Left lung (tissue), 10 donors: Measurements from ENCODE around the gene GPAM. TPM values are rescaled to one million over a fixed set of nuclear protein-coding genes. Genes with fewer than 3 reads are reported as not detected.

ENCODE experiments used
- ATAC-seq: fragments of 200-7000 bp; cut with Tn5 transposase; one replicate; pipeline ENCODE4 v1.9.1; 2020; ENCODE audit warnings: moderate library complexity
- DNase-seq, 4 donors: peaks; one replicate each; pipeline ENCODE4 v3.0.0-alpha.2; 2013 to 2020
- H3K27ac ChIP-seq, 2 donors: fragments of 200-600 bp; sonication (generic) in 1 of 2; one replicate each; pipeline versions ENCODE4 v1.5.0 to v1.8.0; 2020 to 2021
- H3K27me3 ChIP-seq, 2 donors: fragments of 200-600 bp; sonication (generic) in 1 of 2; one replicate each; pipeline versions ENCODE4 v1.5.0 to v1.8.0; 2020 to 2021
- H3K36me3 ChIP-seq, 2 donors: fragments of 200-600 bp; sonication (generic) in 1 of 2; one replicate each; pipeline versions ENCODE4 v1.5.0 to v1.8.0; 2020 to 2021
- H3K4me1 ChIP-seq, 2 donors: fragments of 200-600 bp; one replicate each; pipeline ENCODE4 v1.8.0; 2021
- H3K4me3 ChIP-seq, 2 donors: fragments of 200-600 bp; sonication (generic) in 1 of 2; one replicate each; pipeline versions ENCODE4 v1.5.0 to v1.8.0; 2020 to 2021; ENCODE audit warnings: mild to moderate bottlenecking in 1 of 2
- H3K9me3 ChIP-seq, 2 donors: fragments of 200-600 bp; sonication (generic) in 1 of 2; one replicate each; pipeline versions ENCODE4 v1.5.0 to v1.8.0; 2020 to 2021
- CTCF ChIP-seq, 2 donors: fragments of 200-600 bp; sonication (generic) in 1 of 2; IDR thresholded peaks; one replicate each; pipeline versions ENCODE4 v1.5.0 to v1.8.0; 2021; ENCODE audit warnings: antibody characterized with exemption in 2 of 2
- intact Hi-C, 2 donors: fragments of 100-400 bp; cut with DNase I; formaldehyde crosslinking; loops; one replicate each; pipeline versions ENCODE4 v1.11.2 to v1.14.2; 2022
- polyA plus RNA-seq, 6 donors: library from polyadenylated mRNA; unstranded; fragments of 120-200 nt; gene quantifications; one replicate each; pipeline ENCODE4 v1.2.1, GENCODE V29; 2013; ENCODE audit not compliant: insufficient read length in 6 of 6
- total RNA-seq, 2 donors: library from RNA; stranded (reverse); fragmentation: NEBNext Ultra II Directional; extraction: Animal tissue kit (Norgen Biotek cat#: 25700); gene quantifications; one replicate each; pipeline ENCODE4 v1.2.1, GENCODE V29; 2021
- donor health status: DM: no; HTN: yes; CAD: no.
- donor health status: DM: no; HTN: no; CAD: no.

Gene GPAM
- total and polyA plus RNA-seq, 8 donors = 11.2 to 19.0 (median 17.0) TPM

GRCh38 chr10:112143420-112143819 is 40.1 kb downstream of the GPAM start:
- intact Hi-C loops = no loop called here
- H3K4me1 ChIP-seq = peaks cover 0 to 5% of the 10 kb centered on the region in 2 donors
- no peak overlapping the region for H3K27ac ChIP-seq
- ATAC-seq = no peak
- H3K4me3 ChIP-seq = no peak overlapping the region
- no peak for DNase-seq
- no peaks in the 10 kb centered on the region for H3K27me3 ChIP-seq
- no peaks in the 10 kb centered on the region for H3K36me3 ChIP-seq
- no peaks in the 10 kb centered on the region for H3K9me3 ChIP-seq
- no peak for TF ChIP-seq CTCF (IDR thresholded peaks at IDR 0.05)

- Histone ChIP-seq H3K36me3 (no peaks in the 10 kb centered on the region), H3K27me3 (no peaks in the 10 kb centered on the region), H3K27ac (no peak overlapping the region), H3K4me1 (peaks cover 0 to 5% of the 10 kb centered on the region in 2 donors), H3K9me3 (no peaks in the 10 kb centered on the region), H3K4me3 (no peak overlapping the region)
- intact Hi-C loops = no loop called here
- no peak for DNase-seq
- no peak for TF ChIP-seq CTCF (IDR thresholded peaks at IDR 0.05)
- no peak for ATAC-seq
Measured at GRCh38 chr10:112141292-112141691, 42.3 kb downstream of the GPAM start.

GRCh38 chr10:112140110-112140970 is 43.2 kb downstream of the GPAM start:
- intact Hi-C loops = no loop called here
- peaks cover 0 to 5% of the 10 kb centered on the region in 2 donors for H3K4me1 ChIP-seq
- no peaks in the 10 kb centered on the region for H3K27me3 ChIP-seq
- ATAC-seq (peak; percentile 87), DNase-seq (peak in 3 of 4 donors; percentile 47 to 83 (median 51))
- TF ChIP-seq CTCF (IDR thresholded peaks at IDR 0.05) = peak; percentile 68 to 89
- no peak overlapping the region for H3K27ac ChIP-seq
- no peaks in the 10 kb centered on the region for H3K36me3 ChIP-seq
- H3K9me3 ChIP-seq = no peaks in the 10 kb centered on the region
- H3K4me3 ChIP-seq = no peak overlapping the region

- Histone ChIP-seq H3K27me3 (no peaks in the 10 kb centered on the region), H3K9me3 (no peaks in the 10 kb centered on the region), H3K27ac (no peak overlapping the region), H3K4me1 (peaks cover 0 to 5% of the 10 kb centered on the region in 2 donors), H3K4me3 (no peak overlapping the region), H3K36me3 (no peaks in the 10 kb centered on the region)
- DNase-seq = no peak
- no peak for ATAC-seq
- TF ChIP-seq CTCF (IDR thresholded peaks at IDR 0.05) = no peak
- intact Hi-C loops = no loop called here
Measured at GRCh38 chr10:112139176-112139575, 44.4 kb downstream of the GPAM start.

GRCh38 chr10:112137154-112137987 is 46.2 kb downstream of the GPAM start:
- Histone ChIP-seq H3K4me3 (no peak overlapping the region), H3K4me1 (peaks cover 0 to 5% of the 10 kb centered on the region in 2 donors), H3K27me3 (no peaks in the 10 kb centered on the region), H3K36me3 (no peaks in the 10 kb centered on the region), H3K27ac (no peak overlapping the region), H3K9me3 (no peaks in the 10 kb centered on the region)
- peak; percentile 86 to 90 for TF ChIP-seq CTCF (IDR thresholded peaks at IDR 0.05)
- DNase-seq (peak; percentile 20 to 87 (median 56)), ATAC-seq (peak; percentile 86)
- intact Hi-C loops = no loop called here
